ENCODE results near the gene LMF1. TPM values are rescaled to one million over a fixed set of nuclear protein-coding genes. Genes with fewer than 3 reads are reported as not detected.
"Not testable (repeated sequence)": the region's sequence is repeated elsewhere in the genome, so short reads cannot be mapped to it uniquely, and the experiment has no call there.

Gene LMF1
- total RNA-seq, 1 donor from 2014 or later: 11.4 TPM

GRCh38 chr16:892006-892405, 78.8 kb downstream of the LMF1 start:
- no peak for ATAC-seq

GRCh38 chr16:891353-891740, 79.4 kb downstream of the LMF1 start:
- ATAC-seq: no peak

- ATAC-seq: no peak
These were observed 80.0 kb downstream of the LMF1 start for GRCh38 chr16:890716-891352.

- no peak for ATAC-seq
These were observed 80.6 kb downstream of the LMF1 start for GRCh38 chr16:890217-890616.

GRCh38 chr16:889586-889985, 81.2 kb downstream of the LMF1 start:
- ATAC-seq: no peak

DNA sequence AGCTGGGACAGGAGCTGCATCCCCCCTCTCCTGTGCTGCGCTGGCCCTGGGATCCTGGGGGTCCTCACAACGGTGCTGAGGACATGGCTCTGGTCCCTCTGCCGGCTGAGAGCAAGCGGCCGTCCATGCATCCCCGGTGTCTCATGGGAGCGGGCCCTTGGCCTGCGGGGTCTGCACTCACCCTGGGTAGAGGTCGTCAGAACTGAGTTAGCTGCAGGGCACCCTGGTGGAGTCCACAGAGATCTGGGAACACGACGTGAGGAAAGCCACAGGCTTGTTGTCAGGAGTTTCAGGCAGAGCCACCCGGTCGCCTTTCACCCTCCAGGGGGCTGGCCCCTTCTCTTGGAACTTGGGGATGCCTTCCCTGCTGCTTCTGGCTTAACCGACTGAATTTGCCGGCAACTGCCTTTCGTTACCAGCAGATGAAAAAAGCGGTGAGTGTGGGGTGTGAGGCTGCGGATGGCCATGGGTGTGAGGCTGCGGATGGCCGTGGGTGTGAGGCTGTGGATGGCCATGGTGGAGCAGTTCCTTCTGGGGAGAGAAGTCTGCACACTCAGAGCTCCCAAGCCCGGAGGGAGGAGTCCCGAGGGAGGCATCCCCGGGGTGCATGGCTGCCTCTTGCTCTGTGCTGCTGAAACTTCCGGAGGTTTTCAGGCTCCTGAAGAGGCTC, 81.7 kb downstream of the LMF1 start:
- no peak for ATAC-seq

GRCh38 chr16:888456-888855, 82.3 kb downstream of the LMF1 start:
- not testable (repeated sequence) for ATAC-seq

- ATAC-seq: no peak
These were observed 82.9 kb downstream of the LMF1 start for GRCh38 chr16:887846-888245.

DNA sequence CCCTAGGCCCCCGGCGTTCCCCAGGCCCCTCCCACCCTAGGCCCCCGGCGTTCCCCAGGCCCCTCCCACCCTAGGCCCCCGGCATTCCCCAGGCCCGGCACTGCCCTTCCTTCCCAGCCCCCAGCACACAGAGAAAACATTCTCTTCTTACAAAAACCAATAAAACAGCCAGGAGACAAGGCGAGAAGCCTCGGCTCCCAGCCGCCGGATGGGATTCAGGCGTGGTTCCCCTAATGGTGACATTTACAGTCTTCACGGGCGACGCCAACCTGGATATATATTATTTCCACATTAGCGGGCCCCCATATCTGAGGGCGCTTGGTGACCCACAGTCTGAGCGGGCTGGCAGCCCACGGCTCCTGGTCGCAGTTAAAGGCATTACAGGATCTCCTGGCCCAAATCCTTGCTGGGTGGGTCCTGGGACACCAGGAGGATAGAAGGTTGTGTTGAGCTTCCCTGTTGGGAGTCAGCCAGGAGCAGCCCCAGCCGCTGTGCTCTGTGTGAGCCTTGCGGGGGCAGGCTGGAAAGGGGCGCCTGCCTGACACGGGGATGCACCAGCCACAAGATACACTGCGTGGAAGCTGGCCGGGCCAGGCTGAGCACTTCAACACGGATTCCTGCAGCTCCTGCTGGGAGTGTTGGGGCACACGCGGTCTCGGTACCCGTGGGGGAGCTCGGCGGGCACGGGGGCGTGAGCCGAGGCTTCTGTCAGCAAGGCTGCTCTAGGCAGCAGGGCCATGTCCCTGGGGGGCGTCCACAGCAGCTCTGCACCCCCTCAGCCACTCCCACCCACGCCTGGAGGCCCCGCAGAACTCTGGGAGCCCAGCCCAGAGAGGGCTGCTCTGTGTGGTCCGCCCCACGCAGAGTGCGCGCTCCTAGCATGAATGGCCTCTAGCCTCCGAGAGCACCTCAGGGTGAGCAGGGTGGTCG, 83.7 kb downstream of the LMF1 start:
- ATAC-seq: peak; percentile 23

DNA sequence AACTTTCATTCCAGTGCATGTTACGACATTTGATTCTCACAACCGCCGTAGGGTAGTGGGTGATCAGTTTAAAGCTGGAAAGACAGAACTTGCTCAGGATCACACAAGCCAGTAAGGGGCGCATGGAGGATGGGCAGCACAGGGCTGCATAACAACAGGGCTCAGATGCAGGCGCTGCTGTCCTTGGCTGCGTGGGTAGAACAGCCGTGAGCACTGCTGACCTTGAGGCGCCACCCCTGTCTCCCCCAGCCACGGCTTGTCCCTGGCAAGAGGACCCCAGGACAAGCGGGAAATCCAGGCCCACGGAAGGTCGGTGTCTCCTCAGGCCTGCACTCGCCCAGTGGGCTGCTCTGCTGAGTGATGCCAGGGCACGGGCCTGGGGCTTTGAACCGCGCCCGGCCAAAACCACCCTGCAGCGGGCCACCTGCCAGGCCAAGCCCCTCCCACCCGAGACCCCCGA, 84.7 kb downstream of the LMF1 start:
- ATAC-seq: peak; percentile 39

DNA sequence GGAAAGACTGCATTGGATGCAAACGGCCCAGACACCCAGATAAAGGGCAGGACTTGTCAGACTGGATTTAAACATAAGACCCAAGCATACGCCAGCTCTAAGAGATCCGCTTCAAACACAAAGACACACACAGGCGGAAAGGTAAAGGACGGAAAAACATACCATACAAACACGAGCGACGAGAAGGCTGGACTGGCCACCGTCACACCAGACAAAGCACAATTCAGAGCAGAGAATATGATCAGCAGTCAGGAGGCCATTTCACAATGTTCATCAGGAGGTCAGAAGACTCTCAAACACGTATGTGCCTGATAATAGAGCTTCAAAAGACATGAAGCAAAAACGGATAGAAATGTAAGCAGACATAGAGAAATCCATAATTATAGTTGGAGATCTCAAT, 85.4 kb downstream of the LMF1 start:
- peak; percentile 28 for ATAC-seq

DNA sequence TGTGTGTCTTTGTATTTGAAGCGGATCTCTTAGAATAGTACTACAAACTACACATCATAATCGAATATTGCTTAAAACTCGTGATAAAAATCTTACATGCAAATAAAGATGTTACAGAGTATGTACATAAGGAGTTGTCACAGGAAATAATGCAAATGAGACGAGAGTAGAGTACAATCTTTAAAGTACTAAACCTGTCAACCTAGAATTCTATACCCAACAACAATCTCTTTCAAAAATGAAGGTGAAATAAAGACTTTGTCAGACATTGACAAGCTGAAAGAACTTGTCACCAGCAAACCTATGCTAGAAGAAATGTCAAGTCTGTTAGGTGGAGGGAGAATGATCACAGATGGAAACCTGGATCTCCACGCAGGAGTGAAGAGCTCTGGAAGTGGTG, 86.6 kb downstream of the LMF1 start:
- no peak for ATAC-seq

DNA sequence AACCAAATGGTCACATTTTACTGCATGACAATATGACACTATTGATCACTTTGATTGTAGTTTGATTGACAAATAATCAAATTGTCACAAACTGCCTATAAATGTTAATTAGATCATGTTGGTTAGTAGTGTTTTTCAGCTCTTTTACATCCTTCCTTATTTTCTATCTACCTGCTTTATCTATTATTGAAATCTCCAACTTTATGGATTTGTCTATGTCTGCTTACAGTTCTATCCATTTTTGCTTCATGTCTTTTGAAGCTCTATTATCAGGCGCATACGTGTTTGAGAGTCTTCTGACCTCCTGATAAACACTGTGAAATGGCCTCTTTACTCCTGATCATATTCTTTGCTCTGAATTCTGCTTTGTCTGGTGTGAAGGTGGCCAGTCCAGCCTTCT, 87.0 kb downstream of the LMF1 start:
- ATAC-seq: no peak

GRCh38 chr16:883340-883739, 87.4 kb downstream of the LMF1 start:
- no peak for ATAC-seq

DNA sequence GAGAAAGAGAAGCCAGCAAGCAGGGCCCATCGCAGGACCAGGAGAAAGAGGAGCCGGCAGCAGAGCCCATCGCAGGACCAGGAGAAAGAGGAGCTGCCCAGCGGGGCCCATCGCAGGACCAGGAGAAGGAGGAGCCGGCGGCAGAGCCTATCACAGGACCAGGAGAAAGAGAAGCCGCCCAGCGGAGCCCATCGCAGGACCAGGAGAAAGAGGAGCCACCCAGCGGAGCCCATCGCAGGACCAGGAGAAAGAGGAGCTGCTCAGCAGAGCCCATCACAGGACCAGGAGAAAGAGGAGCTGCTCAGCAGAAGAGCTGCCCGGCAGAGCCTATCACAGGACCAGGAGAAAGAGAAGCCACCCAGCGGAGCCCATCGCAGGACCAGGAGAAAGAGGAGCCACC, 88.1 kb downstream of the LMF1 start:
- not testable (repeated sequence) for ATAC-seq

GRCh38 chr16:882256-882655, 88.5 kb downstream of the LMF1 start:
- no peak for ATAC-seq

DNA sequence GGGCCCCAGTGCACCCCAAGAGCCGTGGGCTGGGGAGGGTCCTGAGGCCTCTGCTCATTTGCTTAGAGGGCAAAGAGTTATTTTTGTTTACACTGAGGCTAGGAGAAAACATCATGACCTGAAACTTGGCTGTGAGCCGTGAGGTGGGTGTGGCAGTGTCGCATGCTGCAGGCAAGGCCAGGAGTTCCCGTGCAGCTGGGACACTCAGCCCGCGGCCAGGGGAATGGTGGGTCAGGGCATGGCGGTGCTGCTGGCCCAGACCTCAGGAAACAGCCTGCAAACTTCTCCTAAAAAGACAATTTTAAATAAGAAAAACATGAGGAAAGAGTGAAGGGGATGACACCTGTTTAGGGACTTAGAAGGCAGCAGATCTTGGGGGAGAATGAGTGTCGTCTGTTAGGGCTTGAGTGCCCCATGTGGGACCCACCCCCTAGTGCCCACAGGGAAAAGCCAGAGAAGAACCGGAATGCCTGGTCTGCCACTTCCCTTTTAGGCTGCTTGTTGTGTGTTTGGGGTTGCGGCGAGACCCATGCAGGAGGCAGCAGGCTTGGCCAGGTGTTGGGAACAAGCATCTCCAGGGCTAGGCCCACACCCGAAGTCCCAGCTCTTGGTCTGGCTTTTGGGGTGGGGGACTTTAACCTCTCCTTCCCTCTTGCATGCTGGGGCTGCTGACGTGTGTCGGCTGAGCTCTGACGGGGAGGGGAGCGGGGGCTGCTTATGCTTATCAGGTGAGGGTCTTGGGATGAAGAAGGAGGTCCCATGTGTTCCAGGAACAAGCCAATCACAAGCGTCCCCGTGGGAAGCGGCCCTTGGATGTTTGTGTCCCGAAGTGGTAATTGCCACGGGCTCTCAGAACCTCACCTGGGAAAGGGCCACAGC, 89.3 kb downstream of the LMF1 start:
- no peak for ATAC-seq

GRCh38 chr16:880471-881171, 90.2 kb downstream of the LMF1 start:
- peak; percentile 11 for ATAC-seq

DNA sequence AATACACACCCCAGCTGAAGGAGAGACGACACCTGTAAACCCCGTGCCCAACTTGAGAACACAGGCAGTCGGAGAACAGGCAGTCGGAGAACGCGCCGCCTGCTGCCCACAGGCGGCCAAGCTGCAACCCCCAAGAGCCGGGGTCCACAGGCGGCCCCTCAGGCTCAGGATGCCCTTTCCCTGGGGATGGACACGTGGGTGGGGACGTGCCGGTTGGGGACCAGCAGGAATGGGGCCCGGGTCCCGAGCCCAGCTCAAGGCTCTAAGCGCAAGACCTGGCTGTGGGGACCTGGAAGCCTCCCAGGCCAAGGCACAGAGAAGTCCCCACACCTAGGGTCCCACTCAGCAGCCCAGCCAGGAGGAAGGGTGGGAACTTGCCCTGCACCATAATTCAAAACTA, 90.8 kb downstream of the LMF1 start:
- no peak for ATAC-seq

GRCh38 chr16:879461-879861, 91.3 kb downstream of the LMF1 start:
- ATAC-seq: no peak

DNA sequence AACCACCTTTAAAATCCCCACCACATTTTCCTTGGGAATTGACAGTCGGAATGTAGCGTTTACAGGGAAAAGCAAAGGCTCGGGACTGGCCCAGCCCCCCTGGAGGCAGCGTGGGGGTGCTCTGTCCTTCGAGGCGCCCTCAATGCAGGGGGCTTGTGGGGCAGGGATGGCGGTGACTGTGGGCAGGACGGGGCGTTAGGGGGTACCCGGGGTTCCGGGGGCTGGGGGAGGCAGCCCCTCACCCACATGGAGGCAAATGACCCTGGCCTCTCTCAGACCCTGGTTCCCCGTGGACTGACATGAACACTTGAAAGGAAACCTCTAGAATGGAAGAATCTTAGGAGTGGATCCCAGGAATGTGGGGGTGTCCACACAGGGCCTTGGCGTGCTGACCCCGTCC, 91.9 kb downstream of the LMF1 start:
- no peak for ATAC-seq

All from esophagus mucosa (tissue), 1 donor.